OCI-LY3 (cell line): ENCODE measurements around the gene LIM2.

Experiments used
- H2AFZ ChIP-seq: fragments of 200-600, 300-600 bp; shearing (Covaris generic); 2 replicates; pipeline ENCODE4 v1.6.0; 2014; ENCODE audit warnings: antibody characterized with exemption, low read depth, low read length
- H3K27ac ChIP-seq: fragments of 200-600, 300-600 bp; sonication (generic); 2 replicates; pipeline ENCODE4 v1.5.1; 2014; ENCODE audit warnings: mild to moderate bottlenecking, low read length, moderate library complexity, mixed read lengths
- H3K27me3 ChIP-seq: fragments of 200-600, 300-600 bp; sonication (generic); 2 replicates; pipeline ENCODE4 v1.6.1; 2014; ENCODE audit warnings: low read depth, low read length, mixed read lengths
- H3K36me3 ChIP-seq: fragments of 200-600, 300-600 bp; sonication (generic); replicated peaks from 2 replicates; pipeline ENCODE3; 2014; ENCODE audit warnings: low read depth, low read length, mixed read lengths
- H3K4me1 ChIP-seq: fragments of 300-600, 200-600 bp; sonication (generic); 2 replicates; pipeline ENCODE4 v1.6.1; 2014; ENCODE audit warnings: low read length, mixed read lengths
- H3K4me2 ChIP-seq: fragments of 200-600, 300-600 bp; sonication (generic); 2 replicates; pipeline ENCODE4 v1.6.1; 2014; ENCODE audit warnings: low read length, mixed read lengths
- H3K4me3 ChIP-seq: fragments of 300-600, 200-600 bp; sonication (generic); 2 replicates; pipeline ENCODE4 v1.5.1; 2014; ENCODE audit warnings: antibody characterized with exemption, mild to moderate bottlenecking, low read length, moderate library complexity
- H3K79me2 ChIP-seq: fragments of 300-600, 200-600 bp; shearing (Covaris generic); 2 replicates; pipeline ENCODE4 v1.6.1; 2014; ENCODE audit warnings: mild to moderate bottlenecking, low read length, mixed read lengths
- H3K9ac ChIP-seq: fragments of 300-600, 200-600 bp; shearing (Covaris generic); 2 replicates; pipeline ENCODE4 v1.6.0; 2014; ENCODE audit warnings: mild to moderate bottlenecking, low read length, moderate library complexity
- H3K9me3 ChIP-seq: fragments of 200-600, 300-600 bp; shearing (Covaris generic); 2 replicates; pipeline ENCODE4 v1.6.1; 2014; ENCODE audit warnings: low read length, mixed read lengths; ENCODE audit not compliant: insufficient read depth
- H4K20me1 ChIP-seq: fragments of 200-600, 300-600 bp; sonication (generic); 2 replicates; pipeline ENCODE4 v1.6.1; 2016; ENCODE audit warnings: low read length, mixed read lengths; ENCODE audit not compliant: insufficient read depth
- EZH2phosphoT487 ChIP-seq: fragments of 200-600 bp; shearing (Covaris generic); IDR thresholded peaks from 2 replicates; pipeline ENCODE4 v1.6.1; 2018; ENCODE audit warnings: antibody characterized with exemption, mixed run types, low read depth
- TF ChIP-seq, protein P1 (sequence below): fragments of 200-600, 300-600 bp; sonication (generic); IDR thresholded peaks from 2 replicates; pipeline ENCODE4 v1.5.1; 2014; ENCODE audit warnings: antibody characterized with exemption, low read length, low read depth

LIM2 gene

GRCh38 chr19:51367565-51368365 lies 20.0 kb downstream of the LIM2 start:
- peak overlapping the region; percentile 95 for H3K4me3 ChIP-seq
- H3K9me3 ChIP-seq: no peaks in the 10 kb centered on the region
- H3K9ac ChIP-seq: peak overlapping the region; percentile 96
- TF ChIP-seq, protein P1, sequence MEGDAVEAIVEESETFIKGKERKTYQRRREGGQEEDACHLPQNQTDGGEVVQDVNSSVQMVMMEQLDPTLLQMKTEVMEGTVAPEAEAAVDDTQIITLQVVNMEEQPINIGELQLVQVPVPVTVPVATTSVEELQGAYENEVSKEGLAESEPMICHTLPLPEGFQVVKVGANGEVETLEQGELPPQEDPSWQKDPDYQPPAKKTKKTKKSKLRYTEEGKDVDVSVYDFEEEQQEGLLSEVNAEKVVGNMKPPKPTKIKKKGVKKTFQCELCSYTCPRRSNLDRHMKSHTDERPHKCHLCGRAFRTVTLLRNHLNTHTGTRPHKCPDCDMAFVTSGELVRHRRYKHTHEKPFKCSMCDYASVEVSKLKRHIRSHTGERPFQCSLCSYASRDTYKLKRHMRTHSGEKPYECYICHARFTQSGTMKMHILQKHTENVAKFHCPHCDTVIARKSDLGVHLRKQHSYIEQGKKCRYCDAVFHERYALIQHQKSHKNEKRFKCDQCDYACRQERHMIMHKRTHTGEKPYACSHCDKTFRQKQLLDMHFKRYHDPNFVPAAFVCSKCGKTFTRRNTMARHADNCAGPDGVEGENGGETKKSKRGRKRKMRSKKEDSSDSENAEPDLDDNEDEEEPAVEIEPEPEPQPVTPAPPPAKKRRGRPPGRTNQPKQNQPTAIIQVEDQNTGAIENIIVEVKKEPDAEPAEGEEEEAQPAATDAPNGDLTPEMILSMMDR: no peak
- no peak for TF ChIP-seq EZH2phosphoT487
- H3K4me1 ChIP-seq: peaks cover 12% of the 10 kb centered on the region
- peak overlapping the region; percentile 91 for H3K4me2 ChIP-seq
- H3K36me3 ChIP-seq: no peaks in the 10 kb centered on the region
- H2AFZ ChIP-seq: peak overlapping the region; percentile 65
- peak overlapping the region; percentile 83 for H3K27ac ChIP-seq
- peaks cover 19% of the 10 kb centered on the region for H3K79me2 ChIP-seq
- no peaks in the 10 kb centered on the region for H4K20me1 ChIP-seq
- no peaks in the 10 kb centered on the region for H3K27me3 ChIP-seq

DNA sequence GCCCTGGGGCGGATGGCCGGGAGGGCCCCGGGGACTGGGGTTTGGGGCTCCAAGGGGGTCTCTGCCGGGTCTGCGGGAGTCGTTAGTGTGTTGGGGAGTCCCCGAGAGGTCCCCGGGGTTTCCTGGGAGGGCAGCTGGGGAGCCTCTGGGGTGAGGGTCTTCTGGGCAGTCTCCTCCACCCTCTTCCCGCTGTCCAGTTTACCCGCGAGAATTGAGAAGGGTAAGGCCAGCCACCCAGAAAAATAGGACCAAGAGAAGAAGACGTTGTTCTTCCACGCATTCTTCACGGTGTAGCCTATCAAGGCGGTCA lies 20.6 kb downstream of the LIM2 start:
- Histone ChIP-seq H2AFZ (peak overlapping the region; percentile 29; the same call in 1 of the 2 replicates), H3K9me3 (no peaks in the 10 kb centered on the region), H3K4me3 (peak overlapping the region; percentile 95), H3K4me1 (peaks cover 12% of the 10 kb centered on the region), H3K79me2 (peaks cover 19% of the 10 kb centered on the region), H3K27me3 (no peaks in the 10 kb centered on the region), H3K36me3 (no peaks in the 10 kb centered on the region), H3K4me2 (peak overlapping the region; percentile 84), H3K9ac (peak overlapping the region; percentile 96), H4K20me1 (no peaks in the 10 kb centered on the region), H3K27ac (peak overlapping the region; percentile 83)
- TF ChIP-seq EZH2phosphoT487: no peak
- TF ChIP-seq, protein P1: no peak

GRCh38 chr19:51366389-51367254 lies 21.2 kb downstream of the LIM2 start:
- TF ChIP-seq, protein P1: no peak
- no peak for TF ChIP-seq EZH2phosphoT487
- Histone ChIP-seq H3K27me3 (no peaks in the 10 kb centered on the region), H3K4me1 (peaks cover 12% of the 10 kb centered on the region), H3K36me3 (no peaks in the 10 kb centered on the region), H3K4me2 (peak overlapping the region; percentile 94), H3K79me2 (peaks cover 19% of the 10 kb centered on the region), H2AFZ (peak overlapping the region; percentile 29; the same call in 1 of the 2 replicates), H3K27ac (peak overlapping the region; percentile 83), H4K20me1 (no peaks in the 10 kb centered on the region), H3K9me3 (no peaks in the 10 kb centered on the region), H3K9ac (peak overlapping the region; percentile 96), H3K4me3 (peak overlapping the region; percentile 95)

DNA sequence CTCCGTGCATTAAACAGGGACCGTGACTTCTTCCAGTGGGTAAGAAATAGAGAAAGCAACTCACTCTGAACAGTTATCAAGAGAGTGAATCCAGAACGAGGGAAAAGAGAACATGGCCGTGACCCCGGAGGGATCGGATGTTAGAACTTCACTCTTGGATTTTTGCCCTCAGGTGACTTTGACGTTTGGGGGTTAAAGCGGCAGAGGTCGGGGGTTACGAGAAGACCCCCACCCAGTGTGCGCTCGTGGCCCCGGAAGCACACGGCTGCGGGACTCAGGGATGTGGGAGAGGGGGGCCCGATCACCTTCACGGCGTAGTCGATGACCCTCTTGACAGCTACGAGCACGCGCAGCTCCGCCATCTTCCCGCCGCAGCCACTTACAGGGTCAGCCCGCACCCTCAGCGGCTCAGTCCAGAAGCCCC lies 21.8 kb downstream of the LIM2 start, which contains the start of gene ETFB:
ETFB (minus strand) TSS at position 424 of the 424 bp plus-strand sequence; CDS start at position 362, 62 bp downstream.
- no peaks in the 10 kb centered on the region for H3K27me3 ChIP-seq
- peaks cover 19% of the 10 kb centered on the region for H3K79me2 ChIP-seq
- peak within 1 kb of the TSS; percentile 83 for H3K27ac ChIP-seq
- H3K9ac ChIP-seq: peak within 1 kb of the TSS; percentile 96
- peak within 1 kb of the TSS; percentile 94 for H3K4me2 ChIP-seq
- no peak for TF ChIP-seq EZH2phosphoT487
- TF ChIP-seq, protein P1: no peak
- H3K9me3 ChIP-seq: no peaks in the 10 kb centered on the region
- no peaks in the 10 kb centered on the region for H3K36me3 ChIP-seq
- H3K4me3 ChIP-seq: peak within 1 kb of the TSS; percentile 95
- peak within 1 kb of the TSS; percentile 34 for H2AFZ ChIP-seq
- H4K20me1 ChIP-seq: no peaks in the 10 kb centered on the region
- H3K4me1 ChIP-seq: peaks cover 12% of the 10 kb centered on the region
